ENCODE results near the gene GPI. TPM values are rescaled to one million over a fixed set of nuclear protein-coding genes. Genes with fewer than 3 reads are reported as not detected.

Gene GPI
- total and polyA plus RNA-seq, 2 of the 8 experiments (the other 6 are each of a cell fraction or from before 2014, with no cell fraction given): 171 to 360 TPM

DNA sequence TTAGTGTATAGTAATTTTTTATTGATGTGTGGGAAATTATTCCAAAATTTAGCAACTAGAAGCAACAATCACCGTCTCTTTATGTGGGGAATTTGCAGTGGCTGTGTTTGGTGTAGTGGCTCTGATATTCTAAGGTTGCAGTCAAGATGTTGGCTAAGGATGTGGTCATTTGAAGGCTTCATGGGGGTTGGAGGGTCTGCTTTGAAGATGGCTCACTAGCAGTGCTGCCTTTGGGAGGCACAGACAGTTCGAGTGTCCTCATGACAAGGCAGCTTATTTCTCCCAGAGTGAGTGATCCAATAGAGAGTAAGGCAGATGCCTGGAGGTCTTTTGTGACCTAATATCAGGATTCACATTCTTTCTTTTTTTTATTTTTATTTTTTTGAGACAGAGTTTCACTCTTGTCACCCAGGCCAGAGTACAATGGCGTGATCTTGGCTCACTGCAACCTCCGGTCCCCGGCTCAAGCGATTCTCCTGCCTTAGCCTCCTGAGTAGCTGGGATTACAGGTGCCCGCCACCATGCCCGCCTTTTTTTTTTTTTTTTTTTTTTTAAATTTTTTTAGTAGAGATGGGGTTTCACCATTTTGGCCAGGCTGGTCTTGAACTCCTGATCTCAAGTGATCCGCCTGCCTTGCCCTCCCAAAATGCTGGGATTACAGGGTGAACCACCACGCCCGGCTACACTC lies 8.7 kb downstream of the GPI start:
- Histone ChIP-seq H2BK20ac (ENCODE audit: low read length) (no peak overlapping the region), H2BK120ac (replicated peaks; ENCODE audit: low read depth, low read length) (no peak overlapping the region), H3K23me2 (ENCODE audit: low read depth, low read length) (0 out of 2 replicates have a peak, but pooled peaks cover 2% of the 10 kb centered on the region), H2AK5ac (ENCODE audit: low read depth, low read length) (no peak overlapping the region), H4K8ac (ENCODE audit: extremely low read depth, insufficient read depth, low read length) (no peak overlapping the region), H4K91ac (replicated peaks; ENCODE audit: insufficient read length, low read length) (no peak overlapping the region), H3K4me3 (ENCODE audit: extremely low read depth in 1 of 4, insufficient read depth in 2 of 4, low read depth in 3 of 4, low read length in 4 of 4) (no peak overlapping the region), H3K27ac (ENCODE audit: low read depth, low read length) (no peak overlapping the region), H3K4me1 (replicated peaks in 1 of 4; ENCODE audit: control insufficient read depth in 3 of 4, insufficient read depth in 4 of 4, low read length in 3 of 4) (no peaks in the 10 kb centered on the region), H4K20me1 (replicated peaks in 1 of 2; ENCODE audit: control insufficient read depth in 1 of 2, insufficient read depth in 2 of 2, low read length in 2 of 2) (peaks cover 4 to 12% of the 10 kb centered on the region in 2 experiments), H3K4ac (replicated peaks; ENCODE audit: insufficient read length, low read depth, low read length) (no peak overlapping the region), H2BK15ac (ENCODE audit: low read length) (no peak overlapping the region), H2BK5ac (ENCODE audit: low read depth, low read length) (no peak overlapping the region), H3K9ac (replicated peaks in 1 of 4; ENCODE audit: extremely low read depth in 1 of 4, low read depth in 3 of 4, low read length in 3 of 4) (no peak overlapping the region), H3K14ac (ENCODE audit: insufficient read length) (no peak overlapping the region), H4K5ac (ENCODE audit: insufficient read length, low read depth, low read length) (no peak overlapping the region), H3K23ac (ENCODE audit: insufficient read length) (no peak overlapping the region), H3K9me3 (ENCODE audit: insufficient read depth in 2 of 2, low read depth in 1 of 2, low read length in 1 of 2) (no peaks in the 10 kb centered on the region), H3K79me2 (ENCODE audit: control insufficient read depth in 1 of 2, insufficient read depth in 2 of 2, low read length in 2 of 2) (peaks cover 0 to 6% of the 10 kb centered on the region in 2 experiments; a peak in 1 of 4 replicates), H3K56ac (replicated peaks; ENCODE audit: insufficient read length, low read depth, low read length) (no peak overlapping the region), H2AFZ (ENCODE audit: low read length) (no peak overlapping the region), H3K18ac (ENCODE audit: extremely low read depth, low read length) (no peak overlapping the region), H3K36me3 (ENCODE audit: control insufficient read depth in 2 of 4, insufficient read depth in 4 of 4, low read length in 3 of 4) (peaks cover 32 to 45% (median 40%) of the 10 kb centered on the region in 4 experiments), H3K4me2 (ENCODE audit: insufficient read depth in 1 of 2, low read depth in 2 of 2, low read length in 2 of 2) (no peak overlapping the region), H2BK12ac (ENCODE audit: low read depth, low read length) (no peak overlapping the region), H3K27me3 (replicated peaks in 1 of 4; ENCODE audit: control insufficient read depth in 3 of 4, extremely low read depth in 1 of 4, insufficient read depth in 3 of 4, low read length in 3 of 4) (no peaks in the 10 kb centered on the region), H3K79me1 (ENCODE audit: low read depth, low read length) (peaks cover 5% of the 10 kb centered on the region)
- FAIRE-seq: no peak
- POLR2A ChIA-PET (ENCODE audit: partially characterized antibody): interaction anchor here (0.6 to 1.2 kb wide), 4 partner anchors 10 to 152 kb away, joined by 3 to 5 read pairs (median 4); no protein-coding TSS in a partner anchor
- no peak for DNase-seq (ENCODE audit: low read depth in 1 of 2, low spot score in 2 of 2)
- TF ChIP-seq SP2 (IDR thresholded peaks at IDR 0.05; ENCODE audit: low read length): no peak
- TF ChIP-seq SUZ12 (IDR thresholded peaks at IDR 0.05; ENCODE audit: low read length): no peak
- TF ChIP-seq BACH1 (IDR thresholded peaks at IDR 0.05; ENCODE audit: low read length): no peak
- TF ChIP-seq SP1 (IDR thresholded peaks at IDR 0.05; ENCODE audit: low read depth, low read length): no peak
- TF ChIP-seq ZNF274 (IDR thresholded peaks at IDR 0.05; ENCODE audit: borderline replicate concordance, extremely low read depth, low read length): no peak
- no peak for TF ChIP-seq HDAC2 (IDR thresholded peaks at IDR 0.05; ENCODE audit: borderline replicate concordance in 1 of 2, low read depth in 2 of 2, low read length in 2 of 2)
- no peak for TF ChIP-seq CTBP2 (IDR thresholded peaks at IDR 0.05; ENCODE audit: borderline replicate concordance, insufficient read depth, insufficient read length, low read length)
- TF ChIP-seq RXRA (IDR thresholded peaks at IDR 0.05; ENCODE audit: insufficient read depth, low read depth, low read length): no peak
- no peak for TF ChIP-seq KDM5A (IDR thresholded peaks at IDR 0.05; ENCODE audit: low read length)
- TF ChIP-seq CHD1 (IDR thresholded peaks at IDR 0.05; ENCODE audit: low read depth, low read length): no peak
- TF ChIP-seq POLR2A (IDR thresholded peaks at IDR 0.05; ENCODE audit: control extremely low read depth in 1 of 2, low read depth in 2 of 2, low read length in 2 of 2): no peak
- 94% methylated on average over 8 of the region's 11 CpGs; no CpG with 5 or more reads in 1 of the 2 experiments for WGBS, 2 experiments (ENCODE audit: extremely low coverage in 1 of 2, insufficient coverage in 1 of 2, insufficient read length in 1 of 2, insufficient replicate concordance in 2 of 2, low coverage in 1 of 2, low lambda C conversion rate in 2 of 2, missing lambda C conversion rate in 1 of 2)
- CTCF ChIA-PET (ENCODE audit: partially characterized antibody): no interaction called here
